Posterior vena cava (tissue), 2 donors: ENCODE data around the gene SLC22A16. TPM values are rescaled to one million over a fixed set of nuclear protein-coding genes. Genes with fewer than 3 reads are reported as not detected.
A peak's percentile ranks its signal among the peaks of the same experiment; 100 is the strongest.

Experiments
- DNase-seq: peaks from one replicate; pipeline ENCODE4 v3.0.0-alpha.2; 2020; ENCODE audit warnings: low spot score
- intact Hi-C, 2 donors: fragments of 100-400 bp; cut with DNase I; formaldehyde crosslinking; loops; one replicate each; pipeline versions ENCODE4 v1.14.1 to v1.14.2; 2022 to 2023
- total RNA-seq, 2 donors: library from RNA; stranded (reverse); fragmentation: NEBNext Ultra II Directional; extraction: Animal tissue kit (Norgen Biotek cat#: 25700); gene quantifications; one replicate each; pipeline ENCODE4 v1.2.1, GENCODE V29; 2021
- donor health status: DM: yes; HTN: yes; CAD: no.
- donor health status: DM: yes; HTN: yes; CAD: no.

Gene SLC22A16
- total RNA-seq, 2 donors from 2014 or later = 1.00 to 1.6 TPM

GRCh38 chr6:110418594-110418993 lies 57.8 kb downstream of the SLC22A16 start:
- intact Hi-C loops = no loop called here
- DNase-seq = no peak

- intact Hi-C loops = no loop called here
- peak; percentile 90 for DNase-seq
Observed at GRCh38 chr6:110415086-110415916, 61.1 kb downstream of the SLC22A16 start, which contains the start of gene DDO. Gene DDO, minus strand, starts transcription at chr6:110415575. Its CDS starts 2,113 bp downstream, at chr6:110413462.

- DNase-seq = no peak
- intact Hi-C loops = no loop called here
Observed at GRCh38 chr6:110414669-110415068, 61.7 kb downstream of the SLC22A16 start.

- DNase-seq = no peak
- intact Hi-C loops = no loop called here
Observed at GRCh38 chr6:110412360-110412759, 64.1 kb downstream of the SLC22A16 start.

GRCh38 chr6:110410511-110410910 lies 65.9 kb downstream of the SLC22A16 start:
- intact Hi-C loops = no loop called here

GRCh38 chr6:110409794-110410193 lies 66.6 kb downstream of the SLC22A16 start:
- intact Hi-C loops = no loop called here
- DNase-seq = no peak

More at GRCh38 chr6:110410511-110410910, 65.9 kb downstream of the SLC22A16 start:
- DNase-seq = no peak

GRCh38 chr6:110408901-110409300 lies 67.5 kb downstream of the SLC22A16 start:
- intact Hi-C loops = no loop called here
- no peak for DNase-seq

- no peak for DNase-seq
- intact Hi-C loops = no loop called here
Observed at GRCh38 chr6:110404607-110405006, 71.8 kb downstream of the SLC22A16 start.

- intact Hi-C loops = no loop called here
- no peak for DNase-seq
Observed at GRCh38 chr6:110401585-110402176, 74.7 kb downstream of the SLC22A16 start.

GRCh38 chr6:110400208-110400607 lies 76.2 kb downstream of the SLC22A16 start:
- no peak for DNase-seq

GRCh38 chr6:110399219-110400071 lies 77.0 kb downstream of the SLC22A16 start:
- no peak for DNase-seq
- intact Hi-C loops = loop anchor here (5.0 to 10.0 kb wide), 3 partner anchors 215 to 1972 kb away; partner anchors contain the start of gene CDC40 (in 1 of the 2)

More at GRCh38 chr6:110400208-110400607, 76.2 kb downstream of the SLC22A16 start:
- intact Hi-C loops = no loop called here

- no peak for DNase-seq
- intact Hi-C loops = loop anchor here (5.0 to 10.0 kb wide), 3 partner anchors 214 to 1971 kb away; partner anchors contain the start of gene CDC40 (in 1 of the 2)
Observed at GRCh38 chr6:110398778-110399177, 77.6 kb downstream of the SLC22A16 start.

GRCh38 chr6:110395221-110395620 lies 81.2 kb downstream of the SLC22A16 start:
- intact Hi-C loops = loop anchor here (5.0 to 10.0 kb wide), 3 partner anchors 210 to 1968 kb away; partner anchors contain the start of gene CDC40 (in 1 of the 2)
- DNase-seq = no peak

- intact Hi-C loops = loop anchor here (10.0 kb wide), 2 partner anchors 210 to 690 kb away; partner anchors contain the start of gene CDC40 (in 1 of the 2)
- DNase-seq = no peak
Observed at GRCh38 chr6:110394409-110394808, 82.0 kb downstream of the SLC22A16 start.

- no peak for DNase-seq
- intact Hi-C loops = loop anchor here (10.0 kb wide), 2 partner anchors 208 to 688 kb away; partner anchors contain the start of gene CDC40 (in 1 of the 2)
Observed at GRCh38 chr6:110392727-110393126, 83.7 kb downstream of the SLC22A16 start.

- intact Hi-C loops = loop anchor here (2.0 to 10.0 kb wide), 3 partner anchors 206 to 686 kb away; partner anchors contain the start of genes CDC40 (in 1 of the 2) and WASF1 (in 1 of the 2)
- no peak for DNase-seq
Observed at GRCh38 chr6:110390404-110390803, 86.0 kb downstream of the SLC22A16 start.

- no peak for DNase-seq
- intact Hi-C loops = loop anchor here (2.0 to 10.0 kb wide), 3 partner anchors 205 to 685 kb away; partner anchors contain the start of genes CDC40 (in 1 of the 2) and WASF1 (in 1 of the 2)
Observed at GRCh38 chr6:110389689-110390382, 86.6 kb downstream of the SLC22A16 start.

GRCh38 chr6:110387986-110388385 lies 88.4 kb downstream of the SLC22A16 start:
- intact Hi-C loops = no loop called here
- DNase-seq = no peak
